Cortex of kidney (tissue), 1 donor: ENCODE results near the gene SPATA16.
"Not testable (repeated sequence)": the region's sequence is repeated elsewhere in the genome, so short reads cannot be mapped to it uniquely, and the experiment has no call there.

Experiments used
- DNase-seq: peaks from one replicate; lab custom pipeline; 2025; lab: John Stamatoyannopoulos, UW

SPATA16 gene

GRCh38 chr3:172946061-172946460, 195.0 kb downstream of the SPATA16 start:
- no peak for DNase-seq

GRCh38 chr3:172939651-172940293, 201.3 kb downstream of the SPATA16 start:
- DNase-seq: no peak

- no peak for DNase-seq
Measured at GRCh38 chr3:172938788-172939187, 202.2 kb downstream of the SPATA16 start.

- no peak for DNase-seq
Measured at GRCh38 chr3:172931746-172932285, 209.2 kb downstream of the SPATA16 start.

- no peak for DNase-seq
Measured at GRCh38 chr3:172929451-172929850, 211.6 kb downstream of the SPATA16 start.

GRCh38 chr3:172924546-172924945, 216.5 kb downstream of the SPATA16 start:
- no peak for DNase-seq

- DNase-seq: no peak
Measured at GRCh38 chr3:172919297-172919683, 221.7 kb downstream of the SPATA16 start.

GRCh38 chr3:172918568-172919296, 222.3 kb downstream of the SPATA16 start:
- no peak for DNase-seq

- DNase-seq: no peak
Measured at GRCh38 chr3:172918165-172918564, 222.9 kb downstream of the SPATA16 start.

- no peak for DNase-seq
Measured at GRCh38 chr3:172915911-172916514, 225.0 kb downstream of the SPATA16 start.

GRCh38 chr3:172914854-172915253, 226.2 kb downstream of the SPATA16 start:
- no peak for DNase-seq

GRCh38 chr3:172913911-172914655, 227.0 kb downstream of the SPATA16 start:
- no peak for DNase-seq

- no peak for DNase-seq
Measured at GRCh38 chr3:172911142-172911541, 229.9 kb downstream of the SPATA16 start.

GRCh38 chr3:172908771-172909270, 232.2 kb downstream of the SPATA16 start:
- no peak for DNase-seq

- DNase-seq: no peak
Measured at GRCh38 chr3:172905451-172905850, 235.6 kb downstream of the SPATA16 start.

- no peak for DNase-seq
Measured at GRCh38 chr3:172904711-172905373, 236.2 kb downstream of the SPATA16 start.

- no peak for DNase-seq
Measured at GRCh38 chr3:172903642-172904320, 237.3 kb downstream of the SPATA16 start.

- no peak for DNase-seq
Measured at GRCh38 chr3:172892158-172892557, 248.9 kb downstream of the SPATA16 start.

- DNase-seq: no peak
Measured at GRCh38 chr3:172885704-172886103, 255.3 kb downstream of the SPATA16 start.

- no peak for DNase-seq
Measured at GRCh38 chr3:172882563-172882962, 258.5 kb downstream of the SPATA16 start.

GRCh38 chr3:172879381-172879780, 261.7 kb downstream of the SPATA16 start:
- not testable (repeated sequence) for DNase-seq
